GM12878 (cell line): ENCODE data around the gene GNA15. TPM values are rescaled to one million over a fixed set of nuclear protein-coding genes. Genes with fewer than 3 reads are reported as not detected.

Experiments used
- ATAC-seq: fragments of 200-7000 bp; cut with Tn5 transposase; 3 replicates; pipeline ENCODE4 v1.9.1; 2020; ENCODE audit warnings: mild to moderate bottlenecking, moderate library complexity
- BruUV-seq: library from RNA; stranded (reverse); fragments of 400-500 nt; replicated peaks from 2 replicates; lab custom pipeline; 2021; lab: Mats Ljungman, UMichigan
- CTCF ChIA-PET: fragments of 300-600 bp; sonication (Branson Sonifier 250); formaldehyde crosslinking; extraction: SDS; loops from one replicate; lab custom pipeline; 2021; ENCODE audit warnings: inconsistent platforms; lab: Yijun Ruan, JAX
- POLR2A ChIA-PET: fragments of 350-600 bp; formaldehyde crosslinking; extraction: SDS; loops from one replicate; lab custom pipeline; 2021; ENCODE audit warnings: inconsistent platforms; lab: Charles Lee
- RAD21 ChIA-PET: fragments of 300-600 bp; sonication (Branson Sonifier 250); formaldehyde crosslinking; loops from one replicate; lab custom pipeline; 2023; ENCODE audit warnings: antibody characterized with exemption; ENCODE audit not compliant: unreplicated experiment; lab: Charles Lee
- SMC1A ChIA-PET: fragments of 300-600 bp; sonication (Branson Sonifier 250); formaldehyde crosslinking; loops from one replicate; lab custom pipeline; 2023; ENCODE audit not compliant: unreplicated experiment, uncharacterized antibody; lab: Charles Lee
- DNase-seq: peaks from one replicate; pipeline ENCODE4 v3.0.0-alpha.2; 2011; ENCODE audit warnings: low read depth, low spot score
- FAIRE-seq: peaks from 3 replicates; lab custom pipeline; 2011; peaks lifted over from hg19 to GRCh38; lab: Jason Lieb, UNC
- H2AFZ ChIP-seq: 2 replicates; pipeline ENCODE4 v1.6.0; 2011; ENCODE audit warnings: low read depth, low read length, control low read depth; ENCODE audit not compliant: control insufficient read depth
- H3K27ac ChIP-seq: 2 replicates; pipeline ENCODE4 v1.5.1; 2011; ENCODE audit warnings: control low read depth; ENCODE audit not compliant: control insufficient read depth, insufficient read depth
- H3K27me3 ChIP-seq, 2 experiments: replicated peaks in 1 of 2; 2 replicates each; pipeline versions ENCODE4 v1.6.0 to v1.6.1; 2011; ENCODE audit warnings: low read length in 1 of 2; ENCODE audit not compliant: control insufficient read depth in 2 of 2, insufficient read depth in 2 of 2
- H3K36me3 ChIP-seq, 2 experiments: 2 replicates each; pipeline ENCODE4 v1.5.1; 2011; ENCODE audit warnings: low read length in 1 of 2; ENCODE audit not compliant: control insufficient read depth in 2 of 2, insufficient read depth in 2 of 2
- H3K4me1 ChIP-seq: 2 replicates; pipeline ENCODE4 v1.6.1; 2011; ENCODE audit warnings: mild to moderate bottlenecking, low read length, moderate library complexity, mixed read lengths; ENCODE audit not compliant: control insufficient read depth, insufficient read depth
- H3K4me2 ChIP-seq: 2 replicates; pipeline ENCODE4 v1.6.0; 2011; ENCODE audit warnings: control low read depth; ENCODE audit not compliant: control insufficient read depth, insufficient read depth
- H3K4me3 ChIP-seq: fragments of 200-600 bp; sonication (generic); 2 replicates; pipeline ENCODE4 v1.5.1; 2016
- H3K79me2 ChIP-seq: 2 replicates; pipeline ENCODE4 v1.6.0; 2011; ENCODE audit warnings: low read length; ENCODE audit not compliant: control insufficient read depth, insufficient read depth
- H3K9ac ChIP-seq: 2 replicates; pipeline ENCODE4 v1.8.0; 2011; ENCODE audit warnings: low read length, control low read depth, mixed read lengths; ENCODE audit not compliant: control insufficient read depth, insufficient read depth
- H3K9me3 ChIP-seq: replicated peaks from 3 replicates; pipeline ENCODE4 v1.5.1; 2011; ENCODE audit warnings: mild to moderate bottlenecking, low read length; ENCODE audit not compliant: control insufficient read depth, insufficient read depth
- H4K20me1 ChIP-seq: 2 replicates; pipeline ENCODE4 v1.6.0; 2011; ENCODE audit not compliant: control insufficient read depth, insufficient read depth
- BMI1 ChIP-seq: fragments of 450-650 bp; IDR thresholded peaks from 2 replicates; pipeline ENCODE4 v1.6.1; 2016; ENCODE audit warnings: mild to moderate bottlenecking, moderate library complexity, borderline replicate concordance
- BRCA1 ChIP-seq: IDR thresholded peaks from 2 replicates; pipeline ENCODE4 v1.6.1; 2011; ENCODE audit warnings: low read depth, low read length, improper control_type of control experiment
- CBFB ChIP-seq: IDR thresholded peaks from 2 replicates; pipeline ENCODE4 v1.6.1; 2016; ENCODE audit warnings: antibody characterized with exemption, low read depth
- ELK1 ChIP-seq: IDR thresholded peaks from 2 replicates; pipeline ENCODE4 v1.6.1; 2012; ENCODE audit warnings: low read depth, low read length, improper control_type of control experiment
- ETV6 ChIP-seq, 2 experiments: fragments of 450-650 bp in 1 of 2; IDR thresholded peaks in 1 of 2; conservative IDR thresholded peaks in 1 of 2; 2 replicates each; pipeline ENCODE4 v1.6.1; 2014; ENCODE audit warnings: antibody characterized with exemption in 1 of 2, borderline replicate concordance in 1 of 2, low read depth in 1 of 2, mild to moderate bottlenecking in 1 of 2, moderate library complexity in 1 of 2
- HSF1 ChIP-seq: fragments of 150-350 bp; IDR thresholded peaks from 2 replicates; pipeline ENCODE4 v1.6.1; 2014; ENCODE audit warnings: mild to moderate bottlenecking, low read depth, low read length
- JUNB ChIP-seq: IDR thresholded peaks from 2 replicates; pipeline ENCODE4 v1.6.1; 2016; ENCODE audit warnings: antibody characterized with exemption, mild to moderate bottlenecking
- NFXL1 ChIP-seq: fragments of 450-650 bp; IDR thresholded peaks from 2 replicates; pipeline ENCODE4 v1.6.1; 2017; ENCODE audit warnings: antibody characterized with exemption, mild to moderate bottlenecking, borderline replicate concordance
- RB1 ChIP-seq: fragments of 450-650 bp; formaldehyde crosslinking; IDR thresholded peaks from 2 replicates; pipeline ENCODE4 v1.6.1; 2017; ENCODE audit warnings: mild to moderate bottlenecking, borderline replicate concordance
- RFX5 ChIP-seq: IDR thresholded peaks from 2 replicates; pipeline ENCODE4 v1.6.1; 2011; ENCODE audit warnings: low read depth, low read length, improper control_type of control experiment
- SMC3 ChIP-seq: IDR thresholded peaks from 2 replicates; pipeline ENCODE4 v1.6.1; 2011; ENCODE audit warnings: low read length, improper control_type of control experiment, borderline replicate concordance
- SPI1 ChIP-seq: IDR thresholded peaks from 2 replicates; pipeline ENCODE4 v1.6.1; 2011; ENCODE audit warnings: low read depth, mild to moderate bottlenecking, low read length, moderate library complexity, borderline replicate concordance; ENCODE audit not compliant: insufficient read depth
- SREBF2 ChIP-seq: IDR thresholded peaks from 2 replicates; pipeline ENCODE4 v1.6.1; 2012; ENCODE audit warnings: mild to moderate bottlenecking, low read length
- TARDBP ChIP-seq: IDR thresholded peaks from 2 replicates; pipeline ENCODE4 v1.6.1; 2016; ENCODE audit warnings: borderline replicate concordance
- TBL1XR1 ChIP-seq: IDR thresholded peaks from 2 replicates; pipeline ENCODE4 v1.6.1; 2012; ENCODE audit warnings: low read depth, low read length, improper control_type of control experiment
- YBX1 ChIP-seq: fragments of 450-650 bp; IDR thresholded peaks from 2 replicates; pipeline ENCODE4 v1.6.1; 2016; ENCODE audit warnings: antibody characterized with exemption
- ZNF622 ChIP-seq: fragments of 450-650 bp; IDR thresholded peaks from 2 replicates; pipeline ENCODE4 v1.6.1; 2017; ENCODE audit warnings: mild to moderate bottlenecking, inconsistent platforms
- WGBS: methylation state at CpG from one replicate; pipeline ENCODE4 v1.1.6; 2016; ENCODE audit warnings: low lambda C conversion rate; ENCODE audit not compliant: insufficient replicate concordance, insufficient coverage; ENCODE audit errors: missing lambda C conversion rate; 5-methylcytosine and 5-hydroxymethylcytosine counted together
- in situ Hi-C: fragments of 300-500 bp; cut with MboI; formaldehyde crosslinking; loops from 9 replicates; pipeline ENCODE4 v1.14.3; 2018; ENCODE audit warnings: mixed read lengths
- intact Hi-C: fragments of 100-400 bp; cut with micrococcal nuclease; formaldehyde crosslinking; loops from one replicate; pipeline ENCODE4 v1.14.2; 2022; ENCODE audit not compliant: unreplicated experiment
- polyA plus RNA-seq, 11 experiments: library from polyadenylated mRNA; depleted of rRNA in 4 of 11; unstranded in 6 of 11; stranded (reverse) in 5 of 11; fragments of >200 nt; fragmentation: Nextera tagmentation in 4 of 11; fragmentation: Illumina TruSeq in 1 of 11; extraction: Ambion mirVana in 4 of 11; extraction: Trizol in 1 of 11; gene quantifications; 1 replicate in 1 of 11; 2 replicates in 10 of 11; pipeline versions ENCODE4 v1.2.1 to v1.2.3, GENCODE V29; 2011 to 2016; ENCODE audit warnings: inconsistent platforms in 2 of 11, missing spikeins in 2 of 11, low read depth in 1 of 11
- total RNA-seq, 4 experiments: library from RNA; depleted of rRNA in 3 of 4; stranded (reverse); fragments of >200 nt in 3 of 4; fragmentation: Illumina TruSeq in 1 of 4; extraction: Trizol in 1 of 4; gene quantifications; 2 replicates each; pipeline versions ENCODE4 v1.2.1 to v1.2.3, GENCODE V29; 2013 to 2021

Gene GNA15
- total and polyA plus RNA-seq, 10 of the 15 experiments (the other 5 are each of a cell fraction or from before 2014, with no cell fraction given), result 0.42 to 18.0 (median 9.4) TPM

- H3K4me1 ChIP-seq, result no peaks in the 10 kb centered on the region
- FAIRE-seq, result no peak
- ATAC-seq, result no peak
- H3K27me3 ChIP-seq, result no peaks in the 10 kb centered on the region
- no peak overlapping the region for H2AFZ ChIP-seq
- in situ Hi-C loops, result no loop called here
- H3K27ac ChIP-seq, result no peak overlapping the region
- H3K4me3 ChIP-seq, result no peak overlapping the region
- no peak overlapping the region for H3K4me2 ChIP-seq
- RAD21 ChIA-PET, result no interaction called here
- H4K20me1 ChIP-seq, result no peaks in the 10 kb centered on the region
- BruUV-seq, result no TSS peak
- peaks cover 0 to 6% of the 10 kb centered on the region in 2 experiments; a peak in 2 of 4 replicates for H3K36me3 ChIP-seq
- TF ChIP-seq ZNF622, result no peak
- no peak for TF ChIP-seq BMI1
- no peak for TF ChIP-seq BRCA1
- TF ChIP-seq RB1, result no peak
- no peak for TF ChIP-seq NFXL1
- no peak for TF ChIP-seq HSF1
- no peak for TF ChIP-seq JUNB
- TF ChIP-seq SREBF2, result no peak
- TF ChIP-seq CBFB, result no peak
- no peak for TF ChIP-seq TARDBP
- TF ChIP-seq TBL1XR1, result no peak
- no peak for TF ChIP-seq SPI1
- TF ChIP-seq ETV6 (conservative IDR thresholded peaks at IDR 0.05 in 1 of 2, IDR thresholded peaks at IDR 0.05 in 1 of 2; ENCODE audit: borderline replicate concordance in 1 of 2, low read depth in 1 of 2), result no peak
- no peak for TF ChIP-seq SMC3
- TF ChIP-seq ELK1, result no peak
- no peak for TF ChIP-seq RFX5
- TF ChIP-seq YBX1, result no peak
- no peaks in the 10 kb centered on the region for H3K9me3 ChIP-seq
- POLR2A ChIA-PET, result no interaction called here
- CTCF ChIA-PET, result no interaction called here
- SMC1A ChIA-PET, result no interaction called here
- WGBS, result 96% methylated on average over 23 of the region's 39 CpGs
- intact Hi-C loops, result no loop called here
- H3K9ac ChIP-seq, result no peak overlapping the region
- no peaks in the 10 kb centered on the region for H3K79me2 ChIP-seq
- DNase-seq, result no peak
Observed at GRCh38 chr19:3201072-3201700, 65.4 kb downstream of the GNA15 start.
